ENCODE data around the gene ZP1.

DNA sequence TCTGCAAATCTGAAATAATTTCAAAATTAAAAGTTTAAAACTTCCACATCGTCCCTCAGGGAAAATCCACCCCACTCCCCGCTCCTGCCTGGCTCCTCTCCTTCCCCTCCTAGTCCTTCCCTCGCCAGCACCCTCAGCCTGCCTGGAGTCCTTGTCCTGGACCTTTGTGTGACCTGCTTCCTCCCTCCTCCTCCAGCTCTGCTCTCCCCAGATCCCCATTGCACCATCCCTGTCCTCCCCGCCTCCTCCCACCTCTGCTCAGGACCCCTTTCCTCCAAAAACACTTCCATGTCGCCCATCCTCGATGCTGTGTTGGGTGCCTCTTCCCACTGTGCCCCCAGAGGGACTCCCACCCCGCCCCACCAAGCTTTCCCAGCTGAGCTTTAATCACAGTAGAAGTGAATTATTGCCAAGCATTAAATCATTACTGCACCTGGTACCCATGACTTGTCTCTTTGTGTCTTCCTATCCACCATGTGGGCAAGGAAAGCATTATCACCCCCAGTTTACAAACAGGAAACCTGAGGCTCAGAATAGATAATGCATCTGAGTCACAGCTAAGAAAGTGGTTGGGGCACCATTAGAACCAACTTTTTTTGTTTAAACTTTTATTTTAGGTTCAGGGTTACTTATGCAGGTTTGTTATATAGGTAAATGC, 2.4 kb upstream of the ZP1 start:
- TF ChIP-seq, protein P1, sequence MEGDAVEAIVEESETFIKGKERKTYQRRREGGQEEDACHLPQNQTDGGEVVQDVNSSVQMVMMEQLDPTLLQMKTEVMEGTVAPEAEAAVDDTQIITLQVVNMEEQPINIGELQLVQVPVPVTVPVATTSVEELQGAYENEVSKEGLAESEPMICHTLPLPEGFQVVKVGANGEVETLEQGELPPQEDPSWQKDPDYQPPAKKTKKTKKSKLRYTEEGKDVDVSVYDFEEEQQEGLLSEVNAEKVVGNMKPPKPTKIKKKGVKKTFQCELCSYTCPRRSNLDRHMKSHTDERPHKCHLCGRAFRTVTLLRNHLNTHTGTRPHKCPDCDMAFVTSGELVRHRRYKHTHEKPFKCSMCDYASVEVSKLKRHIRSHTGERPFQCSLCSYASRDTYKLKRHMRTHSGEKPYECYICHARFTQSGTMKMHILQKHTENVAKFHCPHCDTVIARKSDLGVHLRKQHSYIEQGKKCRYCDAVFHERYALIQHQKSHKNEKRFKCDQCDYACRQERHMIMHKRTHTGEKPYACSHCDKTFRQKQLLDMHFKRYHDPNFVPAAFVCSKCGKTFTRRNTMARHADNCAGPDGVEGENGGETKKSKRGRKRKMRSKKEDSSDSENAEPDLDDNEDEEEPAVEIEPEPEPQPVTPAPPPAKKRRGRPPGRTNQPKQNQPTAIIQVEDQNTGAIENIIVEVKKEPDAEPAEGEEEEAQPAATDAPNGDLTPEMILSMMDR (IDR thresholded peaks at IDR 0.05), result no peak
- TF ChIP-seq POLR2AphosphoS5 (IDR thresholded peaks at IDR 0.05), result no peak
- TF ChIP-seq POLR2A (IDR thresholded peaks at IDR 0.05), result no peak
- no peak for TF ChIP-seq EP300 (IDR thresholded peaks at IDR 0.05)
